ENCODE measurements around the gene PACRG. TPM values are rescaled to one million over a fixed set of nuclear protein-coding genes. Genes with fewer than 3 reads are reported as not detected.

Gene PACRG
- total RNA-seq, 2 experiments from 2014 or later = 0.66 to 0.81 TPM

DNA sequence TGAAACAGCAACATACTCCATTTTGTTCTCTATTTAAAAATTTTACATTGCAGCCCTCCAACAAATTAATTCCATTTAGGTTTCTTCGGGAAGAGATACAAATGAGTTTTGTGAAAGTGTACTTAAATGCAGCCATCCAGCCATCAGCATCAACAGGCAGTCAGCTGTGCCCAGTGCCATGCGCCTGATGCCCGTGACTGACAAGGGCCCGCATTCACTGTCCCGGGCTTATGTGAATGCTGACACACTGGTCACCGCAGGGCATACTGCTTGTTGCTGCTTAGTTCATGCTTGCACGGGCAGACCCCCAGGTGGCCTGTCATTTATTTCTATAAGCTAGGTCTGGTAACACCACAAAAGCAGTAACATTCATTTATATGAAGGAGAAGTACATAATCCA is 461.8 kb downstream of the PACRG start:
- Mint-ChIP-seq H3K27ac (no peak overlapping the region), H3K9me3 (no peaks in the 10 kb centered on the region), H3K36me3 (ENCODE audit: low read depth) (no peaks in the 10 kb centered on the region), H3K27me3 (no peaks in the 10 kb centered on the region), H3K4me3 (no peak overlapping the region), H3K4me1 (ENCODE audit: low read depth) (no peaks in the 10 kb centered on the region)
- Histone ChIP-seq H3K9me3 (ENCODE audit: control insufficient read depth in 1 of 2, insufficient read depth in 1 of 2, low read length in 2 of 2) (peaks cover 0 to 9% of the 10 kb centered on the region in 2 experiments), H3K36me3 (ENCODE audit: insufficient read depth, low read length) (no peaks in the 10 kb centered on the region), H3K27ac (ENCODE audit: low read depth in 1 of 2, low read length in 2 of 2) (no peak overlapping the region), H3K27me3 (ENCODE audit: control insufficient read depth in 1 of 2, insufficient read depth in 2 of 2, low read length in 2 of 2) (no peaks in the 10 kb centered on the region), H3K4me1 (ENCODE audit: insufficient read depth, low read length) (no peaks in the 10 kb centered on the region), H3K4me3 (ENCODE audit: low read length) (no peak overlapping the region)
- intact Hi-C loops (cut with DNase I, micrococcal nuclease) = no loop called here
- no peak for TF ChIP-seq CTCF (IDR thresholded peaks at IDR 0.05)
- ChIA-PET POLR2A (no interaction called here), CTCF (no interaction called here)
- no peak for ATAC-seq (ENCODE audit: poor library complexity)
- no peak for DNase-seq

DNA sequence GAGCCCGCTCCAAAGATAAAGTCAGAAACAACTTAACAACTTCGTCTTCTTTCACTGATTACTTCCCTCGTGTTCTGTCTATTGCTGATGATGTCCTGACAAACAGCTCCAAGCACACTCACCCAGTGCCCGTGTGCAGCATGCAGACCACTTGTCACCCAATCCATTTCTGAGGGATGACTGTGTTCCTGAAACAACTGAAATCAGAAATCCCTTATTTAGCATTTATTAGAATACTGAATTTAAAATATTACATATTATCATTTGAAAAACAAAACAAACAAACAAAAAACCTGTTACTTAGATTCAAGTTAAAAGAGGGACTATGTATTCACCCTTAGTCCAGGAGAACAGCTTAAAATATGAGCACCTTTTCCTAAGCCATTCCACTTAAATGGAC is 463.0 kb downstream of the PACRG start:
- H3K9me3 Mint-ChIP-seq = no peaks in the 10 kb centered on the region
- ChIA-PET POLR2A (no interaction called here), CTCF (no interaction called here)
- intact Hi-C loops (cut with DNase I, micrococcal nuclease) = no loop called here
- Histone ChIP-seq H3K4me3 (ENCODE audit: low read length) (no peak overlapping the region), H3K27ac (ENCODE audit: low read depth in 1 of 2, low read length in 2 of 2) (no peak overlapping the region), H3K4me1 (ENCODE audit: insufficient read depth, low read length) (no peaks in the 10 kb centered on the region), H3K9me3 (ENCODE audit: control insufficient read depth in 1 of 2, insufficient read depth in 1 of 2, low read length in 2 of 2) (peaks cover 0 to 9% of the 10 kb centered on the region in 2 experiments), H3K27me3 (ENCODE audit: control insufficient read depth in 1 of 2, insufficient read depth in 2 of 2, low read length in 2 of 2) (peaks cover 0 to 2% of the 10 kb centered on the region in 2 experiments), H3K36me3 (ENCODE audit: insufficient read depth, low read length) (no peaks in the 10 kb centered on the region)
- H3K36me3 Mint-ChIP-seq (ENCODE audit: low read depth) = no peaks in the 10 kb centered on the region
- H3K27ac Mint-ChIP-seq = no peak overlapping the region
- ATAC-seq (ENCODE audit: poor library complexity) = no peak
- H3K27me3 Mint-ChIP-seq = no peaks in the 10 kb centered on the region
- H3K4me1 Mint-ChIP-seq (ENCODE audit: low read depth) = no peaks in the 10 kb centered on the region
- H3K4me3 Mint-ChIP-seq = no peak overlapping the region
- no peak for TF ChIP-seq CTCF (IDR thresholded peaks at IDR 0.05)
- DNase-seq = no peak

GRCh38 chr6:163191704-163192537 is 464.1 kb downstream of the PACRG start:
- no peaks in the 10 kb centered on the region for H3K4me1 ChIP-seq (ENCODE audit: insufficient read depth, low read length)
- Mint-ChIP-seq H3K36me3 (ENCODE audit: low read depth) (no peaks in the 10 kb centered on the region), H3K4me1 (ENCODE audit: low read depth) (no peaks in the 10 kb centered on the region), H3K4me3 (no peak overlapping the region), H3K27me3 (no peaks in the 10 kb centered on the region), H3K27ac (no peak overlapping the region), H3K9me3 (no peaks in the 10 kb centered on the region)
- CTCF ChIA-PET = no interaction called here
- intact Hi-C loops (cut with DNase I, micrococcal nuclease) = no loop called here
- TF ChIP-seq CTCF (IDR thresholded peaks at IDR 0.05) = no peak
- DNase-seq (no peak), ATAC-seq (ENCODE audit: poor library complexity) (no peak)
- peaks cover 0 to 2% of the 10 kb centered on the region in 2 experiments for H3K27me3 ChIP-seq (ENCODE audit: control insufficient read depth in 1 of 2, insufficient read depth in 2 of 2, low read length in 2 of 2)
- H3K36me3 ChIP-seq (ENCODE audit: insufficient read depth, low read length) = no peaks in the 10 kb centered on the region
- H3K27ac ChIP-seq (ENCODE audit: low read depth in 1 of 2, low read length in 2 of 2) = no peak overlapping the region
- peaks cover 0 to 8% of the 10 kb centered on the region in 2 experiments for H3K9me3 ChIP-seq (ENCODE audit: control insufficient read depth in 1 of 2, insufficient read depth in 1 of 2, low read length in 2 of 2)
- H3K4me3 ChIP-seq (ENCODE audit: low read length) = no peak overlapping the region
- POLR2A ChIA-PET = no interaction called here
